ENCODE measurements around the gene AMOTL2. TPM values are rescaled to one million over a fixed set of nuclear protein-coding genes. Genes with fewer than 3 reads are reported as not detected.

AMOTL2 gene
- total RNA-seq, 1 experiment from 2014 or later = 146 TPM

DNA sequence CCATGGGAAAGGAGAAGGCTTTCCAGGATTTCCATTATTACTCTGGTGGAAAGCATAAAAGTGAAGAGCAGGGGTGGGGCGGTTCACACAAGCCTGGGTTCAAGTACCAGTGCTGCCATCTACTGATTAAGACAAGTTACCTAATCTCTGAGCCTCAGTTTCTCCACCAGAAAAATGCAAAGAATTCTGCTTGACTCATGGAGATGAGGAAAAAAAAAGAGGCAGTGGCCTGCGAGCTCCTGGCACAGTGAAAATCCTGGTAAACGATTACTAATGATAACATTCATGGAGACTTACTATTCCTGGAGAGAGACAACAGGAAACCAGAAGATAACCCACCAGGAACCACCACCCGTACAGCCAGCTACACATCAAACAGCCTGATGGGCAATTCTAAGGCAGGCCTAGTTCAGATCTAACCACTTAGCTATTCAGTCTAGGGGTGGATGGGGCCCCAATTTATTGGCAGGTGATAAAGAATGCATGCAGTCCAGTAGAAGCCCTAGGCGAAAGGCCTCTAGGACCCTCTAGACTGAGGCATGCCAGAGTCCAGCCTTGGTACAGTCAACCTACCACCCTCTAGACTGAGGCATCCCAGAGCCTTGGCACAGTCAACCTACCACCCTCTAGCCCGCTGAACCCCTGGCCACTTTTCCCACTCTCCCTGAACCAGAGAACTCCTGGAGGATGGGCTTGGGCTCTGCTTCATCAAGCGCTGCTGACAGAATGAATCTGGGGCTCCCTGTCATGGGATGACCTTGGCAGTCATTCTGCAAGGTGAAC is 2.5 kb downstream of the AMOTL2 start:
- Histone ChIP-seq H3K36me3 (ENCODE audit: control insufficient read depth, insufficient read depth, low read length) (peaks cover 23% of the 10 kb centered on the region), H3K27me3 (ENCODE audit: control insufficient read depth, insufficient read depth, low read length) (no peaks in the 10 kb centered on the region), H3K4me1 (ENCODE audit: control insufficient read depth, insufficient read depth, low read length) (peaks cover 75% of the 10 kb centered on the region), H3K4me3 (ENCODE audit: low read depth in 2 of 2, low read length in 2 of 2) (peak overlapping the region; percentile 87 to 95), H3K9me3 (ENCODE audit: control insufficient read depth, insufficient read depth, low read depth, low read length) (no peaks in the 10 kb centered on the region), H3K27ac (ENCODE audit: low read length) (peak overlapping the region; percentile 94)
- ChIA-PET POLR2A (interaction anchor here (0.6 to 1.5 kb wide), 2 partner anchors 8 to 1713 kb away, joined by 3 to 7 read pairs; no protein-coding TSS in a partner anchor), CTCF (no interaction called here)
- no peak for ATAC-seq
- TF ChIP-seq, protein P1, sequence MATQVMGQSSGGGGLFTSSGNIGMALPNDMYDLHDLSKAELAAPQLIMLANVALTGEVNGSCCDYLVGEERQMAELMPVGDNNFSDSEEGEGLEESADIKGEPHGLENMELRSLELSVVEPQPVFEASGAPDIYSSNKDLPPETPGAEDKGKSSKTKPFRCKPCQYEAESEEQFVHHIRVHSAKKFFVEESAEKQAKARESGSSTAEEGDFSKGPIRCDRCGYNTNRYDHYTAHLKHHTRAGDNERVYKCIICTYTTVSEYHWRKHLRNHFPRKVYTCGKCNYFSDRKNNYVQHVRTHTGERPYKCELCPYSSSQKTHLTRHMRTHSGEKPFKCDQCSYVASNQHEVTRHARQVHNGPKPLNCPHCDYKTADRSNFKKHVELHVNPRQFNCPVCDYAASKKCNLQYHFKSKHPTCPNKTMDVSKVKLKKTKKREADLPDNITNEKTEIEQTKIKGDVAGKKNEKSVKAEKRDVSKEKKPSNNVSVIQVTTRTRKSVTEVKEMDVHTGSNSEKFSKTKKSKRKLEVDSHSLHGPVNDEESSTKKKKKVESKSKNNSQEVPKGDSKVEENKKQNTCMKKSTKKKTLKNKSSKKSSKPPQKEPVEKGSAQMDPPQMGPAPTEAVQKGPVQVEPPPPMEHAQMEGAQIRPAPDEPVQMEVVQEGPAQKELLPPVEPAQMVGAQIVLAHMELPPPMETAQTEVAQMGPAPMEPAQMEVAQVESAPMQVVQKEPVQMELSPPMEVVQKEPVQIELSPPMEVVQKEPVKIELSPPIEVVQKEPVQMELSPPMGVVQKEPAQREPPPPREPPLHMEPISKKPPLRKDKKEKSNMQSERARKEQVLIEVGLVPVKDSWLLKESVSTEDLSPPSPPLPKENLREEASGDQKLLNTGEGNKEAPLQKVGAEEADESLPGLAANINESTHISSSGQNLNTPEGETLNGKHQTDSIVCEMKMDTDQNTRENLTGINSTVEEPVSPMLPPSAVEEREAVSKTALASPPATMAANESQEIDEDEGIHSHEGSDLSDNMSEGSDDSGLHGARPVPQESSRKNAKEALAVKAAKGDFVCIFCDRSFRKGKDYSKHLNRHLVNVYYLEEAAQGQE (IDR thresholded peaks at IDR 0.05; ENCODE audit: insufficient read depth in 1 of 2, low read depth in 2 of 2, low read length in 1 of 2) = no peak
- no peak for TF ChIP-seq SIN3A (IDR thresholded peaks at IDR 0.05; ENCODE audit: borderline replicate concordance, insufficient read depth, low read depth, low read length)
- no peak for TF ChIP-seq TCF7L2 (IDR thresholded peaks at IDR 0.05; ENCODE audit: low read depth, low read length)
- 0 out of 2 replicates have a peak, but pooled peaks have one; percentile 15 for TF ChIP-seq POLR2AphosphoS5 (IDR thresholded peaks at IDR 0.05; ENCODE audit: low read depth, low read length)
- TF ChIP-seq, protein P2, sequence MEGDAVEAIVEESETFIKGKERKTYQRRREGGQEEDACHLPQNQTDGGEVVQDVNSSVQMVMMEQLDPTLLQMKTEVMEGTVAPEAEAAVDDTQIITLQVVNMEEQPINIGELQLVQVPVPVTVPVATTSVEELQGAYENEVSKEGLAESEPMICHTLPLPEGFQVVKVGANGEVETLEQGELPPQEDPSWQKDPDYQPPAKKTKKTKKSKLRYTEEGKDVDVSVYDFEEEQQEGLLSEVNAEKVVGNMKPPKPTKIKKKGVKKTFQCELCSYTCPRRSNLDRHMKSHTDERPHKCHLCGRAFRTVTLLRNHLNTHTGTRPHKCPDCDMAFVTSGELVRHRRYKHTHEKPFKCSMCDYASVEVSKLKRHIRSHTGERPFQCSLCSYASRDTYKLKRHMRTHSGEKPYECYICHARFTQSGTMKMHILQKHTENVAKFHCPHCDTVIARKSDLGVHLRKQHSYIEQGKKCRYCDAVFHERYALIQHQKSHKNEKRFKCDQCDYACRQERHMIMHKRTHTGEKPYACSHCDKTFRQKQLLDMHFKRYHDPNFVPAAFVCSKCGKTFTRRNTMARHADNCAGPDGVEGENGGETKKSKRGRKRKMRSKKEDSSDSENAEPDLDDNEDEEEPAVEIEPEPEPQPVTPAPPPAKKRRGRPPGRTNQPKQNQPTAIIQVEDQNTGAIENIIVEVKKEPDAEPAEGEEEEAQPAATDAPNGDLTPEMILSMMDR (IDR thresholded peaks at IDR 0.05) = peak; percentile 59; the same call in 1 of the 2 replicates
- in situ Hi-C loops (cut with HindIII; ENCODE audit: low pct_unique_long_range_greater_than_20kb, low sequenced_read_pairs) = no loop called here
- BruUV-seq (replicated peaks) = no TSS peak
- no peak for DNase-seq (ENCODE audit: low read depth, low spot score)
- intact Hi-C loops (cut with micrococcal nuclease; ENCODE audit: unreplicated experiment) = loop anchor here (2.0 kb wide), 1 partner anchor 63 kb away; no protein-coding TSS in a partner anchor

DNA sequence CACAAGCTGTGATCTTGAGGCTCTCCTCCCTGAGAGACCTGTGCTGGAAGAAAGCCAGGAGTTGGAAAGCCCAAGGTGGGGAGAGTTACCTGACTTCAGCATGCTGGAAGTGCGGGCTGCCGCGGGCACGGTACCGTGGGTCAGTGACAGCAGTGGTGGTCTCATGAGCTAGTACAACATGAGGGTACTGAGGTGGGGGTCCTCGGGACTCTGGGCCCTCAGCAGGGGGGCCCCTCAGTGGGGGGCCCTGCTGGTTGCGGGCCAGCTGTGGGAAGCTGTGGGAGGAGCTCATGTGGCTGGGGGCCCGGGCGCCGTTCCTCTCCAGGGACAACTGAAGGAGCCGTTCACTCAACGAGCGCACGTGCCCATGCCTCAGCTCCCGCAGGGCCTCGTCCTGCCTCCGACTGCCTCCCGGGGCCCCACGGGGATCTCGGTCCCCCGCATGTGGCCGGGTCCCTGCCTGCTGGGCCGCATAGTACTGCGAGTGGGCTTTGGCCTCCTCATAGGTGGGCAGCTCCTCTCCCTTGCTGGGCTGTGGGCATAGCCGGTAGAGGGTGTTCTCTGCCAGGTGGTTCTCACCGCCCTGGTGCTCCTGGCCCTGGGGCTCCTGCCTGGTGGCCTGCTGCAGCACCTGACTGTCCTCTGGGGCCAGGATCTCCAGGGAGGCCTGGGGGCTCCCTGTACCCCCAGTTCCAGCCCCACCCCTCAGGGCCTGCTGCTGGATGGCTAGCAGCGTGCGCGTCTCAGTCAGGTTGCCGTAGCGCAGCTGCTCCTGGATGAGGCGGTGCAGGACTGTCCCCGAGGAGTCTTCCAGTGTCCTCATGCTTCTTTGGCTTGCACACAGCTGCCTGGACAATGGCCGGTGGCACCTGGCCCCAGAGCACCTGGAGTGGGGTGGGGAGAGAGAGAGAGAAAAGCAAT is 3.4 kb downstream of the AMOTL2 start:
- peaks cover 75% of the 10 kb centered on the region for H3K4me1 ChIP-seq (ENCODE audit: control insufficient read depth, insufficient read depth, low read length)
- CTCF ChIA-PET = no interaction called here
- no peak for ATAC-seq

More for the DNA sequence above, 3.4 kb downstream of the AMOTL2 start:
- BruUV-seq (replicated peaks) = no TSS peak
- Histone ChIP-seq H3K27ac (ENCODE audit: low read length) (peak overlapping the region; percentile 94), H3K27me3 (ENCODE audit: control insufficient read depth, insufficient read depth, low read length) (no peaks in the 10 kb centered on the region), H3K36me3 (ENCODE audit: control insufficient read depth, insufficient read depth, low read length) (peaks cover 26% of the 10 kb centered on the region), H3K4me3 (ENCODE audit: low read depth in 2 of 2, low read length in 2 of 2) (peak overlapping the region; percentile 87 to 95), H3K9me3 (ENCODE audit: control insufficient read depth, insufficient read depth, low read depth, low read length) (no peaks in the 10 kb centered on the region)
- DNase-seq (ENCODE audit: low read depth, low spot score) = no peak
- intact Hi-C loops (cut with micrococcal nuclease; ENCODE audit: unreplicated experiment) = no loop called here
- in situ Hi-C loops (cut with HindIII; ENCODE audit: low pct_unique_long_range_greater_than_20kb, low sequenced_read_pairs) = no loop called here
- POLR2A ChIA-PET = interaction anchor here (0.5 to 0.7 kb wide), 4 partner anchors 56 to 1712 kb away, joined by 3 to 4 read pairs (median 3); no protein-coding TSS in a partner anchor
- TF ChIP-seq, protein P1 (IDR thresholded peaks at IDR 0.05; ENCODE audit: insufficient read depth in 1 of 2, low read depth in 2 of 2, low read length in 1 of 2) = no peak
- no peak for TF ChIP-seq SIN3A (IDR thresholded peaks at IDR 0.05; ENCODE audit: borderline replicate concordance, insufficient read depth, low read depth, low read length)
- TF ChIP-seq, protein P2 (IDR thresholded peaks at IDR 0.05) = no peak
- TF ChIP-seq POLR2AphosphoS5 (IDR thresholded peaks at IDR 0.05; ENCODE audit: low read depth, low read length) = no peak; the same call in 1 of the 2 replicates
- no peak for TF ChIP-seq TCF7L2 (IDR thresholded peaks at IDR 0.05; ENCODE audit: low read depth, low read length)

Measured in Panc1 (cell line).